Measurements from ENCODE around the gene AIFM1. TPM values are rescaled to one million over a fixed set of nuclear protein-coding genes. Genes with fewer than 3 reads are reported as not detected.
A peak's percentile ranks its signal among the peaks of the same experiment; 100 is the strongest.

AIFM1 gene
- polyA plus RNA-seq, 2 of the 4 experiments (the other 2 are of a cell fraction), result 90.2 to 103 TPM

DNA sequence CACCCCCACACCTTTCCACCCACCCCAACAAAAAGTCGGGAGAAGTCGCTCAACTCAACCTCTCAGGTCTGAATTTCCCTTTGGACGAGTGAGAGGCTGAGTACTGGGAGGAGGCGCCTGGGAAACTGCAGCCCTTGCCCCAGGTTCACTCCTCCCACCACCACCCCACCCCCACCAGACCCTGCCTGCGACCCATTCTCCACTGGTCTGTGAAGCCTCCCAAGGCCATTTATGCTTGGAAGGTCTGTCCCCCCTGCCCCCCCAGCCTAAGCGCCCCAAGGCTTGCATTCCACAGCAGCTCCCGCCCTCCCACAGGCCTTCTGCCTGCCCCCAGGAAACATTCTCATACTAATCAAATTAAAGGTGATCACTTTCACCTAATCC lies 82.5 kb downstream of the AIFM1 start (continued):
- TF ChIP-seq, protein P1, sequence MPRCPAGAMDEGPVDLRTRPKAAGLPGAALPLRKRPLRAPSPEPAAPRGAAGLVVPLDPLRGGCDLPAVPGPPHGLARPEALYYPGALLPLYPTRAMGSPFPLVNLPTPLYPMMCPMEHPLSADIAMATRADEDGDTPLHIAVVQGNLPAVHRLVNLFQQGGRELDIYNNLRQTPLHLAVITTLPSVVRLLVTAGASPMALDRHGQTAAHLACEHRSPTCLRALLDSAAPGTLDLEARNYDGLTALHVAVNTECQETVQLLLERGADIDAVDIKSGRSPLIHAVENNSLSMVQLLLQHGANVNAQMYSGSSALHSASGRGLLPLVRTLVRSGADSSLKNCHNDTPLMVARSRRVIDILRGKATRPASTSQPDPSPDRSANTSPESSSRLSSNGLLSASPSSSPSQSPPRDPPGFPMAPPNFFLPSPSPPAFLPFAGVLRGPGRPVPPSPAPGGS (IDR thresholded peaks at IDR 0.05), result no peak
- TF ChIP-seq, protein P2, sequence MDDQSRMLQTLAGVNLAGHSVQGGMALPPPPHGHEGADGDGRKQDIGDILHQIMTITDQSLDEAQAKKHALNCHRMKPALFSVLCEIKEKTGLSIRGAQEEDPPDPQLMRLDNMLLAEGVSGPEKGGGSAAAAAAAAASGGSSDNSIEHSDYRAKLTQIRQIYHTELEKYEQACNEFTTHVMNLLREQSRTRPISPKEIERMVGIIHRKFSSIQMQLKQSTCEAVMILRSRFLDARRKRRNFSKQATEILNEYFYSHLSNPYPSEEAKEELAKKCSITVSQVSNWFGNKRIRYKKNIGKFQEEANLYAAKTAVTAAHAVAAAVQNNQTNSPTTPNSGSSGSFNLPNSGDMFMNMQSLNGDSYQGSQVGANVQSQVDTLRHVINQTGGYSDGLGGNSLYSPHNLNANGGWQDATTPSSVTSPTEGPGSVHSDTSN (IDR thresholded peaks at IDR 0.05), result no peak
- TF ChIP-seq, protein P3, sequence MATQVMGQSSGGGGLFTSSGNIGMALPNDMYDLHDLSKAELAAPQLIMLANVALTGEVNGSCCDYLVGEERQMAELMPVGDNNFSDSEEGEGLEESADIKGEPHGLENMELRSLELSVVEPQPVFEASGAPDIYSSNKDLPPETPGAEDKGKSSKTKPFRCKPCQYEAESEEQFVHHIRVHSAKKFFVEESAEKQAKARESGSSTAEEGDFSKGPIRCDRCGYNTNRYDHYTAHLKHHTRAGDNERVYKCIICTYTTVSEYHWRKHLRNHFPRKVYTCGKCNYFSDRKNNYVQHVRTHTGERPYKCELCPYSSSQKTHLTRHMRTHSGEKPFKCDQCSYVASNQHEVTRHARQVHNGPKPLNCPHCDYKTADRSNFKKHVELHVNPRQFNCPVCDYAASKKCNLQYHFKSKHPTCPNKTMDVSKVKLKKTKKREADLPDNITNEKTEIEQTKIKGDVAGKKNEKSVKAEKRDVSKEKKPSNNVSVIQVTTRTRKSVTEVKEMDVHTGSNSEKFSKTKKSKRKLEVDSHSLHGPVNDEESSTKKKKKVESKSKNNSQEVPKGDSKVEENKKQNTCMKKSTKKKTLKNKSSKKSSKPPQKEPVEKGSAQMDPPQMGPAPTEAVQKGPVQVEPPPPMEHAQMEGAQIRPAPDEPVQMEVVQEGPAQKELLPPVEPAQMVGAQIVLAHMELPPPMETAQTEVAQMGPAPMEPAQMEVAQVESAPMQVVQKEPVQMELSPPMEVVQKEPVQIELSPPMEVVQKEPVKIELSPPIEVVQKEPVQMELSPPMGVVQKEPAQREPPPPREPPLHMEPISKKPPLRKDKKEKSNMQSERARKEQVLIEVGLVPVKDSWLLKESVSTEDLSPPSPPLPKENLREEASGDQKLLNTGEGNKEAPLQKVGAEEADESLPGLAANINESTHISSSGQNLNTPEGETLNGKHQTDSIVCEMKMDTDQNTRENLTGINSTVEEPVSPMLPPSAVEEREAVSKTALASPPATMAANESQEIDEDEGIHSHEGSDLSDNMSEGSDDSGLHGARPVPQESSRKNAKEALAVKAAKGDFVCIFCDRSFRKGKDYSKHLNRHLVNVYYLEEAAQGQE (IDR thresholded peaks at IDR 0.05), result no peak

DNA sequence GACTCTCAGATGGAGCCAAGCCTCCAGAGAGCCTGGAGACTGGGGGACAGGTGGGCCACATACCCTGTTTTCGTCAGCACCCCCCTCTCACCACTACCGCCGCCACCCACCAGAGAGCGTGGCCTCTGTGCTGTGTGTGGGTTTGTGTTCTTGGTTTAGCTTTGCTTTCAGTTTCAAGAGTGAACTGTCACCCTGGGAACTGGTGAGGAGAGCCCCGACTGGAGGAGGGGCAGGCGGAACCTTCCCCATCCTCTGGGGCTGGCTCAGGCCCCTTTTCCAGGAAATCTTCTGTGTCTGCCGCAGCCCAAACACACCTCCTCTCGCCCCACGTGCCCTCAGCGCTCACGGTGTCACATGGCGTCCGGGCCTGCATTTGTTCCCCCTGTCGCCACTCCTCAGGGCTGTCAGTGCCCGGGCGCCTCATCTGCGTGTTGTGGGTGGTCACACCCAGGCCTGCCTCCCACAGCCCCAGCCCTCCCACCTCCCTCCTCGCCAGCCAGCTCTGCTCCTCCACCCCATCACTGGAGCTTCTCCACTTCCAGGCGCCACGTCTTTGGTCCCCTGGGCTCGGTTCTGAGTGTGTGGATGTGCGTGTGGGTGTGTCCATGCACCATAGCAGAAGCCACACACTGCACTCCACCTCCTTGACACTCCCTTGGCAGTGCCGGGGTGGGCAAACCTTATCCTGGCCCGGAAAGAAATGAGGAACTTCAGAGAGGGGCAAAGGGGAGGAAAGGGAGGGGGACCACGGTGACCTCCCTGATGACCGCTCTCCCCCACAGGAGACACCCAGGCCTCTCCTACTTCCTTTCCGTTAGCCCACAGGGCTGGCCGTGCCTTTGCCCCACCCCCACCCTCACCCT lies 83.2 kb downstream of the AIFM1 start:
- H3K4me2 ChIP-seq, result no peak overlapping the region
- no peak overlapping the region for H3K27ac ChIP-seq
- CTCF ChIA-PET, result interaction anchor here (1.3 to 6.3 kb wide), 3 partner anchors 36 to 109 kb away, joined by 3 to 91 read pairs (median 58); no protein-coding TSS in a partner anchor
- POLR2A ChIA-PET, result no interaction called here
- TF ChIP-seq TP53 (CRISPR knock-in tag; IDR thresholded peaks at IDR 0.05), result no peak
- TF ChIP-seq, protein P3 (IDR thresholded peaks at IDR 0.05), result no peak
- DNase-seq (ENCODE audit: low read depth in 1 of 2, low spot score in 1 of 2), result no peak
- H3K9me3 ChIP-seq, result no peaks in the 10 kb centered on the region
- no peak; a peak in 1 of 6 replicates for ATAC-seq
- WGBS (ENCODE audit: missing lambda C conversion rate), result 89% methylated on average over 24 of the region's 28 CpGs
- H3K4me1 ChIP-seq, result 0 out of 3 replicates have a peak, but pooled peaks cover 3% of the 10 kb centered on the region
- no peak overlapping the region for H3K4me3 ChIP-seq
- FAIRE-seq, result no peak

DNA sequence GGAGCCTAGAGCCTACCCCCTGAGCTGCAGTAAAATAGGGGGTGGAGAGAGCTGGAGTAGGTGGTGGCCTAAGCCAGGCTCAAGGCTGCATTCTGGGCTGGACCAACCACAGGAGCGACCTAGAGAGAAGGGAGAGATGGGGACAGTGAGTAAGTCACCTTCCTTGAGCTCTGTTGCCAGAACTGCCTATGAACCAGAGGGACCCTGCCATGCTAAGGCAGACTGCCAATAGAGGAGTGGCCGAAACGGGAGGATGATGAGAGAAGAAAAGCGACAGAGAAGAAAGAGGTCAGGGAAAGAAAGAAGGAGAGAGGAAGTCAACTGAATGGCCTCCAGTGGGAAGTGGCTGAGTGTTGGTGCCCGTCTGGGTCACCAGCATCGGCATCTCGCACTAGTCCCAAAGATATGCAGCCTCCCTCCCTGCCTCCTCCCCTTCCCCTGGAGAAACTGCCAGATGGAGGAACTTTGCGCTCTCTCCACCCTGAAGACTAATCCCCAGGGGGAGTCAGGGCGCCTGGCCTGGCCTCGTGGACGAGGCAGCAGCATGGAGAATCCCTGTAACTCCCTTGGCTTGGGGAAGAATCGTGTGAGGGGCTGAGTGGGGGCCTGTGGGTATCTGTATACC lies 84.1 kb downstream of the AIFM1 start:
- Histone ChIP-seq H3K9me3 (no peaks in the 10 kb centered on the region), H3K4me3 (no peak overlapping the region), H3K27ac (no peak overlapping the region), H3K4me2 (no peak overlapping the region), H3K4me1 (0 out of 3 replicates have a peak, but pooled peaks cover 3% of the 10 kb centered on the region)
- FAIRE-seq, result no peak
- ChIA-PET POLR2A (no interaction called here), CTCF (interaction anchor here (0.9 to 6.3 kb wide), 8 partner anchors 10 to 110 kb away, joined by 3 to 91 read pairs (median 18); partner anchors contain the start of gene ELF4)
- TF ChIP-seq, protein P4, sequence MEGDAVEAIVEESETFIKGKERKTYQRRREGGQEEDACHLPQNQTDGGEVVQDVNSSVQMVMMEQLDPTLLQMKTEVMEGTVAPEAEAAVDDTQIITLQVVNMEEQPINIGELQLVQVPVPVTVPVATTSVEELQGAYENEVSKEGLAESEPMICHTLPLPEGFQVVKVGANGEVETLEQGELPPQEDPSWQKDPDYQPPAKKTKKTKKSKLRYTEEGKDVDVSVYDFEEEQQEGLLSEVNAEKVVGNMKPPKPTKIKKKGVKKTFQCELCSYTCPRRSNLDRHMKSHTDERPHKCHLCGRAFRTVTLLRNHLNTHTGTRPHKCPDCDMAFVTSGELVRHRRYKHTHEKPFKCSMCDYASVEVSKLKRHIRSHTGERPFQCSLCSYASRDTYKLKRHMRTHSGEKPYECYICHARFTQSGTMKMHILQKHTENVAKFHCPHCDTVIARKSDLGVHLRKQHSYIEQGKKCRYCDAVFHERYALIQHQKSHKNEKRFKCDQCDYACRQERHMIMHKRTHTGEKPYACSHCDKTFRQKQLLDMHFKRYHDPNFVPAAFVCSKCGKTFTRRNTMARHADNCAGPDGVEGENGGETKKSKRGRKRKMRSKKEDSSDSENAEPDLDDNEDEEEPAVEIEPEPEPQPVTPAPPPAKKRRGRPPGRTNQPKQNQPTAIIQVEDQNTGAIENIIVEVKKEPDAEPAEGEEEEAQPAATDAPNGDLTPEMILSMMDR (IDR thresholded peaks at IDR 0.05), result no peak
- no peak for TF ChIP-seq CHD4 (IDR thresholded peaks at IDR 0.05; ENCODE audit: borderline replicate concordance)
- WGBS (ENCODE audit: missing lambda C conversion rate), result 80% methylated on average over 11 of the region's 12 CpGs
- no peak for DNase-seq (ENCODE audit: low read depth in 1 of 2, low spot score in 1 of 2)
- peak; percentile 14 to 16; a peak in 2 of 6 replicates for ATAC-seq

Data from A549 (cell line).